GM10847 (cell line): ENCODE data around the gene FERMT2.

Experiments
- POLR2A ChIP-seq: IDR thresholded peaks from 2 replicates; pipeline ENCODE4 v1.6.1; 2011; ENCODE audit not compliant: insufficient read length; ENCODE audit errors: extremely low read depth

FERMT2 gene

GRCh38 chr14:52885230-52885629, 65.6 kb downstream of the FERMT2 start:
- TF ChIP-seq POLR2A = no peak

GRCh38 chr14:52883658-52884057, 67.2 kb downstream of the FERMT2 start:
- no peak for TF ChIP-seq POLR2A

GRCh38 chr14:52882824-52883223, 68.0 kb downstream of the FERMT2 start:
- no peak for TF ChIP-seq POLR2A

GRCh38 chr14:52879958-52880357, 70.9 kb downstream of the FERMT2 start:
- TF ChIP-seq POLR2A = no peak

GRCh38 chr14:52878946-52879345, 71.9 kb downstream of the FERMT2 start:
- no peak for TF ChIP-seq POLR2A

GRCh38 chr14:52878469-52878868, 72.4 kb downstream of the FERMT2 start:
- no peak for TF ChIP-seq POLR2A

- no peak for TF ChIP-seq POLR2A
Observed at GRCh38 chr14:52877628-52878027, 73.2 kb downstream of the FERMT2 start.

GRCh38 chr14:52876806-52877205, 74.0 kb downstream of the FERMT2 start:
- TF ChIP-seq POLR2A = no peak

- TF ChIP-seq POLR2A = no peak
Observed at GRCh38 chr14:52876311-52876710, 74.5 kb downstream of the FERMT2 start.

GRCh38 chr14:52875707-52876106, 75.1 kb downstream of the FERMT2 start:
- TF ChIP-seq POLR2A = no peak

GRCh38 chr14:52874389-52874788, 76.5 kb downstream of the FERMT2 start:
- no peak for TF ChIP-seq POLR2A

GRCh38 chr14:52873694-52874093, 77.2 kb downstream of the FERMT2 start:
- TF ChIP-seq POLR2A = no peak

GRCh38 chr14:52873065-52873464, 77.8 kb downstream of the FERMT2 start:
- TF ChIP-seq POLR2A = no peak

GRCh38 chr14:52871606-52872005, 79.2 kb downstream of the FERMT2 start:
- TF ChIP-seq POLR2A = no peak

- no peak for TF ChIP-seq POLR2A
Observed at GRCh38 chr14:52868911-52869618, 81.8 kb downstream of the FERMT2 start.

GRCh38 chr14:52863334-52863700, 87.5 kb downstream of the FERMT2 start:
- no peak for TF ChIP-seq POLR2A

GRCh38 chr14:52862632-52863333, 88.1 kb downstream of the FERMT2 start:
- no peak for TF ChIP-seq POLR2A

- TF ChIP-seq POLR2A = no peak
Observed at GRCh38 chr14:52861403-52861802, 89.4 kb downstream of the FERMT2 start.

- TF ChIP-seq POLR2A = no peak
Observed at GRCh38 chr14:52860910-52861309, 89.9 kb downstream of the FERMT2 start.
